HCT116 (cell line): ENCODE results near the gene NUMA1.

Source experiments
- ATF3 ChIP-seq: IDR thresholded peaks from 2 replicates; pipeline ENCODE4 v1.6.1; 2012
- CTCF ChIP-seq, 3 experiments: fragments of 200-600 bp in 1 of 3; sonication (generic) in 1 of 3; IDR thresholded peaks in 2 of 3; conservative IDR thresholded peaks in 1 of 3; 2 replicates each; pipeline ENCODE4 v1.5.1; 2012 to 2017; ENCODE audit warnings: low read depth in 2 of 3, low read length in 2 of 3, antibody characterized with exemption in 1 of 3, borderline replicate concordance in 1 of 3, control low read depth in 1 of 3, mild to moderate bottlenecking in 1 of 3, mixed read lengths in 1 of 3, mixed run types in 1 of 3, moderate library complexity in 1 of 3; ENCODE audit not compliant: insufficient read depth in 1 of 3
- EZH2 ChIP-seq: fragments of 200-600 bp; sonication (generic); IDR thresholded peaks from 2 replicates; pipeline ENCODE4 v1.6.1; 2017; ENCODE audit warnings: antibody characterized with exemption, mixed run types
- MAX ChIP-seq: IDR thresholded peaks from 2 replicates; pipeline ENCODE4 v1.6.1; 2012
- POLR2A ChIP-seq: IDR thresholded peaks from 2 replicates; pipeline ENCODE4 v1.7.0; 2011; ENCODE audit warnings: borderline replicate concordance; ENCODE audit not compliant: insufficient read depth, insufficient read length; ENCODE audit errors: extremely low read depth
- POLR2AphosphoS5 ChIP-seq: IDR thresholded peaks from 2 replicates; pipeline ENCODE4 v1.6.1; 2011; ENCODE audit warnings: mild to moderate bottlenecking, low read depth, low read length, moderate library complexity
- RAD21 ChIP-seq: IDR thresholded peaks from 2 replicates; pipeline ENCODE4 v1.6.1; 2012; ENCODE audit warnings: low read depth, mild to moderate bottlenecking
- REST ChIP-seq: IDR thresholded peaks from 2 replicates; pipeline ENCODE4 v1.6.1; 2012; ENCODE audit warnings: low read depth
- YY1 ChIP-seq: IDR thresholded peaks from 2 replicates; pipeline ENCODE4 v1.6.1; 2011; ENCODE audit warnings: low read length, low read depth, moderate library complexity, mild to moderate bottlenecking; ENCODE audit not compliant: insufficient replicate concordance; ENCODE audit errors: extremely low read depth
- ZNF274 ChIP-seq: fragments of 200-500 bp; sonication (Bioruptor generic); IDR thresholded peaks from 2 replicates; pipeline ENCODE4 v1.6.1; 2014; ENCODE audit warnings: mild to moderate bottlenecking, low read depth, low read length, inconsistent platforms

- TF ChIP-seq CTCF (IDR thresholded peaks at IDR 0.05 in 2 of 3, conservative IDR thresholded peaks at IDR 0.05 in 1 of 3; ENCODE audit: borderline replicate concordance in 1 of 3, insufficient read depth in 1 of 3, low read depth in 2 of 3, low read length in 2 of 3) (no peak), POLR2A (no peak), REST (no peak), MAX (no peak), ZNF274 (no peak), POLR2AphosphoS5 (no peak), ATF3 (no peak), EZH2 (no peak), YY1 (no peak), RAD21 (no peak)
Observed at GRCh38 chr11:71990701-71991100, 89.6 kb downstream of the NUMA1 start.
